Muscle of back (tissue), 11 donors: Measurements from ENCODE around the gene KRT17. TPM values are rescaled to one million over a fixed set of nuclear protein-coding genes. Genes with fewer than 3 reads are reported as not detected.
"Not testable (repeated sequence)": the region's sequence is repeated elsewhere in the genome, so short reads cannot be mapped to it uniquely, and the experiment has no call there.

Experiments used
- DNase-seq, 3 donors: peaks; one replicate each; pipeline versions ENCODE4 v3.0.0 to v3.0.0-alpha.2; 2013
- polyA plus RNA-seq, 10 donors: library from polyadenylated mRNA; unstranded; fragments of 120-200 nt; gene quantifications; one replicate each; pipeline ENCODE4 v1.2.1, GENCODE V29; 2013; ENCODE audit not compliant: insufficient read length in 10 of 10

KRT17 gene
- polyA plus RNA-seq, 10 donors = 0.46 to 228 (median 1.6) TPM

- no peak for DNase-seq
Observed at GRCh38 chr17:41595585-41595984, 28.8 kb downstream of the KRT17 start.

- DNase-seq = no peak
Observed at GRCh38 chr17:41594363-41594915, 29.9 kb downstream of the KRT17 start.

- DNase-seq = no peak
Observed at GRCh38 chr17:41593306-41593981, 30.9 kb downstream of the KRT17 start.

- DNase-seq = no peak
Observed at GRCh38 chr17:41592601-41593305, 31.6 kb downstream of the KRT17 start.

DNA sequence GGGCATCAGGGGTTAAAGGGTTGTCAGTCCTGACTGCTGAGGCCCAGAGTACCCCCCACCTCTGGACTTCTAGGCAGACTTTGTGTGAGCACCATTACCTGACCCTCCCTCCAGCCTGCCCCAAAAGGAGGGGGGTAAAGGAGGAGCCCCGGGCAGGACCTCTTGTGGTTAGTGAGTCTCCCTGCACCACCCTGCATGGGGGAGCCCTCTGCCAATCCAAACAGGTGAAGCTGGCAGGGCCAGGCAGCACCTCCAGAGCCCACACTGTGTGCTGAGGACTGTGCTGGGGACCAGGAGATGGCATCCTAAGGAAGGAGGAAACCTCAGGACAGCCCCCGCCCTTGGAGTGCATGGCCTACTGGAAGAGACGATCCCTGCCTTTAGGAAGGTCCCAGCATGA is 35.1 kb downstream of the KRT17 start:
- no peak for DNase-seq

GRCh38 chr17:41588126-41588810 is 36.1 kb downstream of the KRT17 start:
- DNase-seq = no peak

DNA sequence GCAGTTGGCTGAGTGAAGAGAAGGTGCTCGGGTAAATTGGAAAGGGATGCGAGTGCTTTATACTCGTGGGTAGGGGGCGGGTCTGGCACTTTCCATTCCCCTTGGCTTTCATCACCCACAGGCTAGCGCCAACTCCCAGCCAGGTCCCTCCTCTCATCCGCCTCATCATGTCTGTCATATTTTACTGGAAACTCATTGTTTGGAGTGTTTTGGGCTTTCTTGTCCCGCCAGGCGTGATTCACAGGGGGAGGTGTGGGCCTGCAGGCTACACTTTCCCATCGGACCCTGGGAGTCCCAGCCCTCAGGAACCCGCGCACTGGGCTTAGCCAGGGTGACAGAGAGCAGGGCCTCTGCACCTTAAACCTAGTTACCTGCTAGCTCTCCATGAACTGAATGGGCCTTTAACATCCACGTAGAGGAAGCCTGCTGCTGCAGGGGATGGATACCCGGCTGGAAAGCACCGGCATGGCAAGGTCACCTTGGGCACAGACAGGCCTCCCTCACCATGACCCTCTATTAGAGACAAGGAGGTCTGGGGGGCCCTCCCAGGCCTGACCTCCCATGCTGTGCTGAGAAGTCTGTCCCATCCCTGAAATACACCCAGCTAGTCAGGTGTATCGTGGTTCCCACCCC is 37.4 kb downstream of the KRT17 start, which contains the start of gene KRT14:
Gene KRT14, minus strand, starts transcription at position 33 of the 633 bp plus-strand sequence. CDS start 61 bp downstream, outside the sequence.
- DNase-seq = no peak

- no peak for DNase-seq
Observed at GRCh38 chr17:41585301-41586056, 38.9 kb downstream of the KRT17 start.

DNA sequence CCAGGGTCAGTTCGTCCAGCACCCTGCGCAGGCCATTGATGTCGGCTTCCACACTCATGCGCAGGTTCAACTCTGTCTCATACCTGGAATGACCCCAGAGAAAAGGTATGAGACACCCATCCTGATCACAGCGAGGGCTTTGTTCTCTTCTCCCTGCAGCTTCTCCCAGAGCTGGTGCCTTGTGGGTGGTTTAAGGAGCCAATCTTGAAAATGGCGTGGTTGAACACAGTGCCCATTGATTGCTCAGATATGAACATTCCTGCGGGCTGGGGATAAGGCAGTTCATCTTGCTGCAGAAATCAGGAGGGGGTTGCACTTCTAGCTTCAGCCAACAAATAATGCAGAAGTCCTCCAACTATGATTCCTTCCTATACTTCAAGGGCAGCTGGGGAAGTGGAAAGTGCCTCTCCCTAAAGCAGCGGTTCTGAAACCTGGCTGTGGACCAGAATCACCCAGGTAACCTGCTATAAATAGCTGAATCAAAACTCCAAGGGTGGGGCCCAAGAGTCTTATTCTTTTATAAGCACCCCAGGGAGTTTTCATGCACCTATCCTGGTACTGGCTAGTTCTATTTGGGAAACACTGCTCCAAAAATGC is 39.9 kb downstream of the KRT17 start:
- not testable (repeated sequence) for DNase-seq

GRCh38 chr17:41583137-41584127 is 40.9 kb downstream of the KRT17 start:
- DNase-seq = no peak

DNA sequence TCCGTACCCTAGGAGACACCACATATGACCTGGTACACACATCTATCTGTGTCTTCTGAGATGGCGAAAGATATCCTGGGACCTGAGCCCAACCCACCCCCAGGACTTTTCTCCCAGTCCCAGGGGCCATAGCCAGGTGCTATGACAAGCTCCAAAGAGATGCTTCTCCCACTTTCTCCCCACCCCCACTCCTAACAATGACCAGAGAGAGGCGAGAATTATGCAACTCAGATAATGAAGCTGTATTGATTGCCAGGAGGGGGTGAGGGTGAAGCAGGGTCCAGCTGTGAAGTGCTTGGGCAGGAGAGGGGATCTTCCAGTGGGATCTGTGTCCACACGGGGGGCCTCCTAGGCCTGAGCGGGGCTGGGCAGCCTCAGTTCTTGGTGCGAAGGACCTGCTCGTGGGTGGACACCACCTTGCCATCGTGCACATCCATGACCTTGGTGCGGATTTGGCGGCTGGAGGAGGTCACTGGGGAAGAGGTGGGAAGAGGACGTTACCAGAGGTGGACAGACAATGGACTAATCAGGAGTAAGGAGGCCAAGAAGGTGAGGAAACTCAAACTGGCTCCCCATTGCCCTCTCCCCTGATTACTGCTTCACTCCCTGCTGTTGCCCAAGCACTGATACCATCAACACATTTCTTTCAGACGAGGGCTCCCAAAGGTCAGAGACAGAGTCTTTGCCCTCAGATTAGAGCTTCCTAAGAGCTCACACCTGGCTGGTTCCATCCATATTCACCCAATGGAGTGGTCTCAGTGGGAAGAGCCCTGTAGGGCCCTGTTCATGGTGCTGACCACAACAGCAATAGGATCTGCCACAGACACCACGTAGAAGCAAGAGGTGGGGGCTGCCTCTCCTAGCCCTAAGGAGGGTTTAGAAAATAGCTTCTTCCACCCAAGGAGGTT is 42.1 kb downstream of the KRT17 start:
- not testable (repeated sequence) for DNase-seq

- DNase-seq = no peak
Observed at GRCh38 chr17:41581366-41582060, 42.9 kb downstream of the KRT17 start.

DNA sequence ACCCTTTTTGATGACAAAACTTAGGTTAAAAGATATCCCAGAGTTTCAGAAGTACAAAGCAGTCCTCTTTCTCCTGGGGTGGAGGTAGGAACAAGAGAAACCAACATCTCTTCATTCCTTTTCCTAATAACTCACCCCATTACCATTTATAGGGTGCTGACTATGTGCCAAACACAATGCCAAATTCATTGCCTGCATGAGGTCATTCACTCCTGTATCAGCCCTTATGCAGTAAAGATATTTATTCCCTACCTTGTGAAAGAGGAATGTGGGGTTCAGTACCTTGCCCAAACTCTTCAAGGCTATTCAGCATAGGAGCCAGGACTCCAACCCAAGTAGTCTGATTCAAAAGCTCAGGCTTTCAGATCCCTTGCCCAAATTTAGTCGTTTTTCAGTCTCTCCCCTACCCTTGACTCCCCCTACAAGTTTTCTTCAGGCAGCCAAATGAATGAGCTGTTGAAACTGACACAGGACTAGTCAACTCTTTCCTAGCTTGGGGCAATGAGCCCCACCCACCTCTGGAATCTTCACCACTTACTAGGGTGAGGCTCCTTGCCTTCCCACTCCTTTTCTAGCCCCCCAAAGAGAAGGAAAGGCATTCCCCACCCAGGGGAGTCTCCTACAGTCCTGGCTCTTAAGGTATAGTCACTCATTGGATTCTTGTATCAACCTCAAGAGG is 43.5 kb downstream of the KRT17 start:
- no peak for DNase-seq

- no peak for DNase-seq
Observed at GRCh38 chr17:41580244-41580575, 44.2 kb downstream of the KRT17 start.

DNA sequence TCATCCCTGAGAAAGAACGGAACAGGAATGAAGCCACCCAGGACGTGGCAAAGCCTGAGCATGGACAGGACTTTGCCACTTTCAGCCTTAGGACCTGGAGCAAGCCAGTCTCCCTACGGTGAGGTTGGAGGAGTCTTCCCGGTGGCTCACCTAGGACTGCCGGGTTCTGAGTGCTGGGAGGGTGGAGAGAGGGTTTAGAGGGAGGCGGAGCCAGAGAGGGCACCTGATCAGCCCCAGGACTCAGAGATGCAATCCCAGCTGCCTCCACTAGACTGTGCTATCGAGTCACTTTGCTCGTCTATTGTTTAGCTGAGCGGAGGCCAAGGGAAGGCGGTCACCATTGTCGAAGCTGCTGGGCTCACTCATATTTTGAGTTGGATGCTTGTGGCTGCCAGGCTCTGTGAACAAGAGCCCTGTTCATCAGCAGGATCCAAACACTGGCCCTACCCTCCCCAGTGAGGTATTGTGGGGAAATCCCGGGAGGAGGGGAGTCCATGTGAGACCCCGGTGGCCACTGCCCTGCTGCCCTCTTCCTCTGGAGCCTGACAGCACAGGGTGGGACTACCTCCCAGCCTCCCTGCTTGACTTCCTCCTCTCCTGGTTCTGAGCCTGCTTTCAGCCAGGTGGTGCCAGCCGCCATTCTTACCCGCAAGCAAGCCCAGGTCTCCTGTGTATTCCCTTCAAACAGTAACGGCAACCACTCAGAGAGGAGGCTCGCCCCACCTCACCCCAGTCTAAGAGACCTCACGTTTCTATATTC is 44.7 kb downstream of the KRT17 start:
- peak; percentile 56 to 84 (median 60) for DNase-seq

GRCh38 chr17:41578971-41579370 is 45.4 kb downstream of the KRT17 start:
- DNase-seq = no peak
